NCI-H2171 treated with DMSO at 0.1 percent for 48 hours (cell line): ENCODE measurements around the gene RALGDS.
A peak's percentile ranks its signal among the peaks of the same experiment; 100 is the strongest.
"Not testable (repeated sequence)": the region's sequence is repeated elsewhere in the genome, so short reads cannot be mapped to it uniquely, and the experiment has no call there.

Source experiments
- DNase-seq: peaks from one replicate; lab custom pipeline; 2025; lab: John Stamatoyannopoulos, UW

RALGDS gene

DNA sequence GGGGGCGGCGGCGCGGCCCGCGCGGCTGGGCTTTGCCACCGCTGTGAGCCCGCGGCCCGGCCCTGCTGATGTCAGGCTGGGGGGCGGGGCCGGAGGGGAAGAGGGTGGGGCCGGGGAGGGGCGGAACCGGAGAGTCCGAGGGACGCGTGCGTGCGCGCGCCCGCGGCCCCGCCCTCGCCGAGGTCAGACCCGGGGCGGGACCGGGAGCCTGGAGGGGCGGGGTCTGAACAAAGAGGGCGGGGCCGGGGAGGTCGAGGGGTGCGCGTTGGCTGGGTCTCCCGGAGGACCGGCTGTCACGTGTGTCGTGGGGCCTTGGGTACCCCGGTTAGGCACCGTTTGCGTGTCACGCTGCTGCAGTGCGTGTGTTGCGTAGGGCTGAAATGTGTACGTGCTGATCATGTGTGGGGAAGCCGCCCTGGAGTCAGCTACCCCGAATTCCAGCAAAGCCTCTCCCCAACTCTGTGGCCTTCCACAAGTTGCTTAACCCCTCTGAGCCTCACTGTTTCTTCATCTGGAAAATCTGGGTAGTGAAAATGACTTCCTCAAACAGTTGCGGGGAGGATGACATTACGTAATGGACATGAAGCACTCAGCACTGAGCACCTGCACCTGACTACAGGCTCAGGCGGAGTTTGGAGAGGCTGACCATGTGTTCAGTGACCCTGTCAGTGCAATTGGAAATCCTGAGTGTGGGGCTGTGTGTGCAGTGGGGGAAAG is at the start of gene RALGDS:
TSS of gene RALGDS (minus strand) at position 43 of the 717 bp plus-strand sequence. CDS start 86 bp downstream, outside the sequence.
- DNase-seq, result peak; percentile 86

DNA sequence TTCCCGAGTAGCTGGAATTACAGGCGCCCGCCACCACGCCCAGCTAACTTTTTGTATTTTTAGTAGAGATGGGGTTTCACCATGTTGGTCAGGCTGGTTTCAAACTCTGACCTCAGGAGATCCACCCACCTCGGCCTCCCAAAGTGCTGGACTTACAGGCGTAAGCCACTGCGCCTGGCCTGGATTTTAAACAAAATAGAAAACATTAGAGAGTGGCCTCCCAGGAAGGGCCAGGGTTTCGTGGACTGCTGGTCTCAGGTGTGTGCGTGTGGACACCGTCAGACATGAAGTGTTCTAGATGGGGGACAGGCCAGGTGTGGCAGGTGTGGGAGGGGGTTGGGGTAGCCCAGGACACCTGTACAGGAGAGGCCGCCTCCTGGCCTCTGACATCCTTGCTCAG is 49.7 kb upstream of the RALGDS start:
- no peak for DNase-seq

DNA sequence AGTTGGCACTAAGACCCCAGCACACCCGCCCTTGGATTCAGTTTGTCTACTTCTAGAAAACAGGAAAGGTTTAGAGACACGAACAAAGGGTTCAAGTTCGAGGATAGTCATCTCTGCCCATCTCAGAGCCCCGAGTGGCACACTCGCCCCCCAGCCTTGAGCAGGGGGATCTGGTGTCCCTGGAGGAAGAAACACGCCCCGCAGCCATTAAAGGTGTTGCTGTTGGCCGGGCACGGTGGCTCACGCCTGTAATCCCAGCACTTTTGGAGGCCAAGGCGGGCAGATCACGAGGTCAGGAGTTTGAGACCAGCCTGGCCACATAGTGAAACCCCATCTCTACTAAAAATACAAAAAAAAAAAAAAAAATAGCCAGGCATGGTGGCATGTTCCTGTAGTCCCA is 48.6 kb upstream of the RALGDS start:
- DNase-seq, result not testable (repeated sequence)

DNA sequence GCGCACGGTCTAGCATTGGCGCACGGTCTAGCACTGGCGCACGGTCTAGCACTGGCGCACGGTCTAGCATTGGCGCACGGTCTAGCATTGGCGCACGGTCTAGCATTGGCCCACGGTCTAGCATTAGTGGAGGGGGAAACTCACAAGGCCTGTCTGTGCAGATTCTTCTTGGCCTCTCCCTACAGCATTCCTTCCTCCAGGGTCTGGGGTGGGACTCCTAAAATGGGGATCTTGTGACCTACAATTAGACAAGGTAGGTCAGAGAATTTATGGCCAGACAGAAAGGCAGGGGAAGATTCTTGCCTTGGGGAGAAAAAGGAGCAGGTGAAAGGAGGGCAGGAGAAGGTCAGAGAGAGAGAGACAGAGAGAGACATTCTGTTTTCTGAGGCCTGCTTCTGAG is 48.1 kb upstream of the RALGDS start:
- DNase-seq, result no peak

DNA sequence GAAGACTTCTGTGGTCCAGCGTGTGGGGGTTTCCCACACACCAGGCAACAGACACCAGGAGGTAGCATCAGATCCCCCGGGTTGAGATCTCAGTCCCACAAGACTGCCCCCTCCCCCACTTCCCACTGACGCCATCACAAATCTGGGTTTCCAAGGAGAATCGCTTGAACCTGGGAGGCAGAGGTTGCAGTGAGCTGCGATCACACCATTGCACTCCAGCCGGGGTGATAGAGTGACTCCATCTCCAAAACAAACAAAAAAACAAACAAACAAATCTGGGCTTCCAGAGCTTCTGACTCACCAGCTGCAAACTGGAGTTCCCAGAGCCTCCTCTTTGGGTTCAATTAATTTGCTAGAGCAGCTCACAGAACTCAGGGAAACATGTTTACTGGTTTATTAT is 47.4 kb upstream of the RALGDS start:
- no peak for DNase-seq

DNA sequence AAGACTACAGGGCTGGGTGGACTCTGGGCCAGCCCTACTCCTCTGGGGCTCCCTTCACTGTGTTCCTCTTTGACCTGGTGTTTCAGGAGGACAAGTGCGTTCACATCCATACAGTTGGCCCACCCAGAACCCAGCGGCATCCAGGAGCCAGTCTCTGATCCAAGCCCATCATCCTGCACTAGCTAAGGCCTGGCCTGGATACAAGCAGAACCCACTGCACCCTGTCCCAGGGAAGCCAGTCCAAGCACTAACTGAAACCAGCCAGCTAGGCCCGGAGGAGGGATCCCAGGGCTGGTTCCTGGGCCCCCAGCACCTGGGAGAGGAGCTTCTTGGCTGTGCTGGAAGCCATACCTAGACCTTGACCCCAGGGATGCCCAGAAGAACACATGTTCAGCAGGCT is 46.7 kb upstream of the RALGDS start:
- DNase-seq, result no peak

DNA sequence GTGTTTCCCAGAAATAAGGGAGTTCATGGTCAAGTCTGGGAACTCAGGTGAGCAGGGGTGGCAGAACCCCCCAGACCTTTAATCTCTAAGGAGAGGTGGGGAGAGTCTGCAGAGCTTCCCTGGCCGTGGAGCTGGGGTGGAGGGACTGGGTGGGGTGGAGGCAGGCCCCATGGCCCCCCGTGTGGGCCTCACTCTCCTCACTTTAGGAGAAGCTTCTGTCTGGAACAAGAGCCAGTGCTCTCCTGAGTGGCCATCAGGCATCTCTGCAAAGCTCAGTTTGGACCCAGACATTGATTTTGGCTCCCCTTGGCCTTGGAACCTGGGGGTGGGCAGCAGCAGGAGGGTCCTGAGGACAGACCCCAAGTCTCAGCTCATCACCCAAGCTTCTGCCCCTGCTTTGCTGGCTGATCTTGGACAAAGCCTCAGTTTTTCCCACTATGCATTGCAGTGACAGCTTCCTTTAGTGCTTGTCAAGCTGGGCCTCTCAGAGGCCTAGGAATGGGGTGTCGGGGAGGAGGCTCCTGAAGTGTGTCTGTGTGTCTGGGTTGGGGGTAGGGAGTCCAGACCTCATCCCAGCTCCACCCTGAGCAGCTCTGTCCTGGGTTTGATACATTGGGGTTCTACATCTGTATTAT is 46.2 kb upstream of the RALGDS start:
- no peak for DNase-seq

DNA sequence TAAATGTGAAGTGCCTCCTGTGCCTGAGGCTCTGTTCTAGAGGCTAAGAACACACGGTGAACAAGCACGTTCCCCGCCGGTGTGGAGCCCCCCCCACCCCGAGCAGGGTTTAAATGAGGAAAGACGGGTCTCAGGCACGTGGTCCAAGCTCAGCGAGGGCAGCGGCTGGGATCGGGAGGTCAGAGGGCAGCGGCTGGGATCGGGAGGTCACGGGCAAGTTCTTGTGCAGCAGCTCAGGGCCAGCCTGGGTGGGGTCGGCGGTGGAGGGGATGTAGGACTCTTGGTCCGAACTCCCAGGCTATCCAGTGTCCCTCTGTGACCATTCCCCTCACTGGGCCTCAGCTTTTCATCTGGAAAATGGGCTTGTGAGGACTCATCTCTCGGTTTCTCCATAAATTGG is 45.4 kb upstream of the RALGDS start:
- DNase-seq, result no peak

DNA sequence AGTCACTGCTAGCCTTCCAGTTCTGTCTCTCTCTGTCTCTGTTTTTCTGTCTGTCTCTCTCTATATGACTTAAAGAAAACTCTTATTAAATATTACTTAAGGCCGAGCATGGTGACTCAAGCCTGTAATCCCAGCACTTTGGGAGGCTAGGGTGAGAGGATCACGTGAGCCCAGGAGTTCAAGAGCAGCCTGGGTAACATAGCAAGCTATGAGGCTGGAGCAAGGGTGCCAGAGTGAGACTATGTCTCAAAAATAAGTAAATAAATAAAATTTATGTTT is 44.4 kb upstream of the RALGDS start:
- no peak for DNase-seq

DNA sequence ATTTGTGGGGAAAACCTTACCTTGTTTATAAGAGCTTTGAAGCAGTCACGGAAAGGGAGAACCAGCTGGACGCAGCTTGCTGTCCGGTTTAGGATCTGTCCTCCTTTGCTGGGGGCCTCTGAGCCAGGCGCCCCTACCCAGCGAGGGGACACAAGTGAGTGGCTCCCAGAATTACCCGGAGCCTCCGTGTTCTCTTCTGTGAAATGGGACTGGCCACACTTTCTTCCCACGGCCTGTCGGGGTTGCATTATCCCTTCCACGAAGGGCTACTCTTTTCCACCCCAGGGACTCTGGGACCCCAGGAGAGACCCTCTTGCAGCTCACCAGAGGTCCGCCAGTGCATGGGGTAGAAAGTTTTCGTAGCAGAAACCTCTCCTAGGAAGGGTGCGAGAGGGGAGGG is 43.2 kb upstream of the RALGDS start:
- DNase-seq, result no peak

DNA sequence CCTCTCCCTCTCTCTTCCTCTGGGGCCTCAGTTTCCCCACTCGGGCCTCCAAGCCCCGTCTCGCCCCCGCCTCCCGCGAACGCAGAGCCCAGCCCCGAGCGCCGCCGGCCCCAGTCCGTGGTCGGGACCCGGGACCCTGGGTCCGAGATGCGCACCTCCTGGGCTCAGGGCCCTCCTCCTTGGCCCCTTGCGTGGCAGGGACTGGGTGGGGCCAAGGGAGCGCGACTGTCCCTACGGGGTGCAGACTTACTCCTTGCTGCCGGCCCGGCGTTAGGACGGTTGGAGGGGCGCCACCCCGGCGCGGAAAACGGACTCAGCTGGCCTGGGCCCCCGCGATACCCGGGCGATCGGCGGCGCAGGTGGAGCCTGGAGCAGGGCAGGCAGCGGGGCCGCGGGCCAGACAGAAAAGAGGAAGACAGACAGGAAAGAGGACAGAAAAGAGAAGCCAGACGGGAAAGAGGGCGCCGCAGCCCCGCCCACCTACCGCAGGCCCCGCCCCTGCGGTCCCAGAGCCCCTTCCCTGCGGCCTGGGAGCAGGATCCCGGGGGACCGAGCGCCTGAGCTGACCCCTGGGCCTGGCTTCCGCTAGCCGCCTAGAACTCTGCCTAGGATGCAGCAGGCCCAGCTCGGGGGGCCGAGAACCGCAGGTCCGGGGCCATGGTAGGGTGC is 42.6 kb upstream of the RALGDS start, which contains the start of gene GBGT1:
TSS of gene GBGT1 (minus strand) at position 411 of the 669 bp plus-strand sequence. CDS start 1,502 bp downstream, outside the sequence.
- no peak for DNase-seq

DNA sequence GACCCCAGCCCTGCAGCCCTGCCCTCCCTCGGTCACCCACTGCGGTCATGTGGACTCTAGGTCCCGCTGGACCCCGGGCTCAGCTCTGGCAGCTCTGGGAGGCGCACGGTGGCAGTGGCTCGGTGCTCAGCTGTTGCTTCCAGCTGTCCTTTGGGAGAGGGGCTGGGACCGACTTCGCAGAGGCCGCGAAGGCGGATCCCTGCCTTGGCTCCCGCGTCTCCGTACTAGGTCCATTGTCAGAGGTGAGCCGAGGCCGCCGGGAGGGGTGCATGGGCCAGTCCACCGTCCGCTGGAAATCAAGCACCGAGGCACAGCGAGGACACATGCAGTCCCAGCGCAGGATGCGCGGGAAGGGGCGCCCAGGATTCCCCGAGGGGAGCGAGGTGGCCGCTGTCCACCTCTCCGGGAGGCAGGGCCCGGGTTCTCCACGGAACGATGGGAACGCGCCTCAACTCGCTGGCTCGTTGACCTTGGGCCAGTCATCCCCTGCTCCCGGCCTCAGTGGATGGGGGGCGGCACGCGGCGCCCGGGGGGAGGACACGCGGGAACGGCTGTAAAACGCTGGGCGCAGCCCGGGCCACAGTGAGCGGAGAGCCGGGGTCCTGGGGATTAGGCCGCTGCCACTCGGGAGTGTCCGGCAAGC is 41.9 kb upstream of the RALGDS start:
- no peak for DNase-seq

DNA sequence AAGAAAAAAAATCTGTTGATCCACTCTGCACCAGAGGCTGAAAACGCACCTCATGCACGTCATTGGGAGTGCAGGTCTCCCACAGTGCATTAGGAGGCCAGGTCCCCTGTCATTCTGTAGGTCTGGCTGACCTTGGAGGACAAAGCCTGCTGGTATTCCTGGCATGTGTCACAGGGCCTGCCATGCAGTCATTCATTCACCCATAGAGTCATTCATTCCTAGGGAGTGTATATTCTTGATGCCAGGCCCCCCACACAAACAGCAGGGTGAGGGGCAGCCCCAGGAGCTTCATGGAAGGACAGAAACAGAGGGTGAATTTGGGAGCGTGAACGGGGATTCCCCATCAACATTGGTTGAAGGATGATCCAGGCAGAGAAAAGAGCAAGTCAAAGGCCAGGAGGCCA is 40.5 kb upstream of the RALGDS start:
- DNase-seq, result no peak

DNA sequence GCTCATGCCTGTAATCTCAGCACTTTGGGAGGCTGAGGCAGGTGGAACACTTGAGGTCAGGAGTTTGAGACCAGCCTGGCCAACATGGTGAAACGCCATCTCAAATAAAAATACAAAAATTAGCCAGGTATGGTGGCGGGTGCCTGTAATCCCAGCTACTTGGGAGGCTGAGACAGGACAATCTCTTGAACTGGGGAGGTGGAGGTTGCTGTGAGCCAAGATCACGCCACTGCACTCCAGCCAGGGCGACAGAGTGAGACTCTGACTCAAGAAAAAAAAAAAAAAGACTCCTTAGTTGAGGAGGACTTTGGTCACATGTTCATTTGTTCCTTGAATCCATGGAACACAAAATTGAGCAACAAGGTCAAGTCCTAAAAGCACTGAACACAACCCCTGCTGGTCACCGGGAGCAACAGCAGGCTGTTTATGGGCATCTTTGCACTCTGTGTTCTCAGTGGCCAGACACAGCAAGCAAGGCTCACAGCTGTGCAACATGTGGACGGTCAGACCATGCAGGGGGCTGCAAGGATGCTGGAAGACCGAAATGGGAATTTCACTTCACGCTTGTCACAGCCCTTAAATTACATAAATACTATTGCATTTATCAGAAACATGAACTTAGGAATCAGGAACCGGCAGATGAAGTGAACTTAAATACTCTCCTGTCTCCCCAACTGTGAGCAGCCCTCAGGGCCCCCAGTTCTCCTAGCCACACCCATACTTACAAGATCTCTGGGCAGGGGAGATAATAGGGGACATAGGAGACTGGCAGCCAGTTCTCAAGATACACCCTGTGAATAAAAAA is 39.9 kb upstream of the RALGDS start:
- peak; percentile 38 for DNase-seq

DNA sequence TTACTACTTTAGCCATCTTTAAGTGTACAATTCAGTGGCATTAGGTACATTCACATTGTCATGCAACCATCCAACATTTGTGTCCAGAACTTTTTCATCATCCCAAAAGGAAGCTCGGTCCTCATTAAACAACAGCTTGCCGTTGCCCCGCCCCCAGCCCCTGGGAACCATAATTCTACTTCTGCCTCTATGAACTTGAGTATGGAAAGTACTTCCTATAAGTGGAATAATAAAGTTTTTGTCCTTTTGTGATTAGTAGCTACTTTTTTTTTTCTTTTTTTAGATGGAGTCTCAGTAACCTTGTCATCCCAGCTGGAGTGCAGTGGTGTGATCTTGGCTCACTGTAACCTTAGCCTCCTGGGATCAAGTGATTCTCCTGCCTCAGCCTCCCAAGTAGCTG is 37.7 kb upstream of the RALGDS start:
- DNase-seq, result no peak

DNA sequence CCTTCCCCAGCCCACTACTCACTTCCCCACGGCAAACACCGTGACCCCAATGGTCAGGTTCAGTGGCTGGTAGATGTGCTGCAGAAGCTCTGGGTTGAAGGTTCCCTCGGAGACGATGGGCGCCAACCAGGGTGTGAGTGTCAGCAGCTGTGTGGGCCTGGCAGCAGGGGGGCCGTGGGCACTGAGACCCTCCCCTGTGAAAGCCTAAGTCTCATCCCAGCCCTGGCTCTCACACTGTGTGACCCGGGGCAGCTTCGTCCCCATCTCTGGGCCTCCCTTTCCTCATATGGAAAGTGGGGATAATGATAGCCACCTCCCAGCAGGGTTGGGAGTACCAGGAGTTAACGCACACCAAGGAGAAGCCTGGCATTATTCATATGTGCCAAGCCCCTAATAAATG is 34.1 kb upstream of the RALGDS start:
- no peak for DNase-seq

DNA sequence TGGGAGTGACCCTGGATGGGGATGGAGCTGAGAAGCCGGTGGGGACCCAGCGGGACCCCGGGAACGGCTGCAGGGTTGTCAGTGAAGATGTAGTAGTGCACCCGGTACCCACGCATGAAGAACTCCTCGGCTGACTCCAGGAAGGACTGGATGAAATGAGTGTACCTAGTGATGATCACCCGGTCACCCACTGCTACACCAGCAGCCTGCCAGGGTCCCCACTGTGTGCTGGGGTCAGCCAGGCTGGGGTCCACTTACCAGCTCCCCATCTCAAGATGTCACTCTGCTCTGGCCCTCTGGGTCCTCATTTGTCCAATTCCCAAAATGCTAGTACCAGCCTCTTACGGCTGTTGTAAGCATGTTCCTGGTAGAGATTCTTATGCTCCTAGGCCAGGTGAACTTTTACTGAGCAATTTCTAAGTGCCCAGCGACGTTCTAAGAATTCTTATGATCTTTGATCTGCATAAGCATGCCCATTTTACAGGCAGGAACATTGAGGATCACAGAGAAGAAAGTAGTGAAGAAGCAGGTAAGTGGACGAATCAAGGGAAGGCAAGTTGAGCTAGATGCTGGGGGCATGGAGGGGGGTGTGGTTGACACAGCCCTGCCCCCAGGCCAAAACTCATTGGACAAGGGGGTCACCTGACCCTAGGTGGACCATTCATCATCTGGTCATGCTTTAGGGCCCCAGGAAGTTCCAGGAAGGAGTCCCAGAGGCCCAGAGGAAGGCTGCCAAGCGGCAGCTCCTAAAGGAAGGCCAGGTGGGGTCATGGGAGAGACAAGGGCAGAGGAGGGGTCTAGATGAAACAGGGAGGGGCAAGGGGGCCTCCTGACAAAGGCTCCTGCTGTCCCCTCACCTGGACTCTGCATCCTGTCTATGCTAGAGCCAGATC is 33.3 kb upstream of the RALGDS start:
- no peak for DNase-seq

DNA sequence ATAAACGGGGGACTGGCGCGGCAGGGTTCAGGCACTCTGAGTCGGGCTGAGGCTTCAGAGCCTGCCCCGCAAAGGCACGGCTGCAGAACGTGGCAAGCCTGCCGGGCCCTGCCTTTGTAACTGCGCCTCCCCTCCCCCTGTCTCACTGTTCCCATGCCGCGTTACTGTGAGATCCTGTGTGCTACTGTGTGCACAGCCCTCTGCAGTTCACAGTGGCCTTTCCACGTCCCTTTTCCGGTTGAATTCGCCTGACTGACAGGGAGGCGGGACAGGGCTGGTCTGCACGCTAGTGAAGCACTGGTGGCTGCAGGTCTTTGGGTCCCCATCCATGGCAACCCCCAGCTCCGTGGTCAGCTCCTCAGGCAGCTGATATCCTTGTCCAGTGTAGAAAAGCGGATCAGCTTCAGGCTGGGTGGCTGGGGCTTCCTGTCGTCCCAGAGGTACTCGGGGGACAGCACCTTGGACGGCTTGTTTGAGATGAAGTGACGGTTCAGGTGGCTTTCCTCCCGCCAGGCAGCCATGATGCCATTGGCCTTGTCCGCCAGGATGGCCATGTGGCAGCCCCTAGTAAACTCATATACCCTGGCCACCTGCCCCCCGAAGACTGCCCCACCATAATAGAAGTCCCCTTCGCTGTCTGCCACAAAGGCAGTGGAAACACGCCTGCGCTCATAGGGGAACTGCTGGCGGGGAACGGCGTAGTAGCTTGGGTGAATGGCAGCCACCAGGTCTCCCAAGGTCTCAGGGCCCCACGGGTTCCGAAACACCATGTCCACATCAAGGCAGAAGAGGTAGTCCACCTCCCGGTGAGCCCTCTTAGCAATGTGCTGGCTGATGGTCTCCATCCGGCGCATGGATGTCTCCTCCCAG is 32.4 kb upstream of the RALGDS start:
- no peak for DNase-seq

DNA sequence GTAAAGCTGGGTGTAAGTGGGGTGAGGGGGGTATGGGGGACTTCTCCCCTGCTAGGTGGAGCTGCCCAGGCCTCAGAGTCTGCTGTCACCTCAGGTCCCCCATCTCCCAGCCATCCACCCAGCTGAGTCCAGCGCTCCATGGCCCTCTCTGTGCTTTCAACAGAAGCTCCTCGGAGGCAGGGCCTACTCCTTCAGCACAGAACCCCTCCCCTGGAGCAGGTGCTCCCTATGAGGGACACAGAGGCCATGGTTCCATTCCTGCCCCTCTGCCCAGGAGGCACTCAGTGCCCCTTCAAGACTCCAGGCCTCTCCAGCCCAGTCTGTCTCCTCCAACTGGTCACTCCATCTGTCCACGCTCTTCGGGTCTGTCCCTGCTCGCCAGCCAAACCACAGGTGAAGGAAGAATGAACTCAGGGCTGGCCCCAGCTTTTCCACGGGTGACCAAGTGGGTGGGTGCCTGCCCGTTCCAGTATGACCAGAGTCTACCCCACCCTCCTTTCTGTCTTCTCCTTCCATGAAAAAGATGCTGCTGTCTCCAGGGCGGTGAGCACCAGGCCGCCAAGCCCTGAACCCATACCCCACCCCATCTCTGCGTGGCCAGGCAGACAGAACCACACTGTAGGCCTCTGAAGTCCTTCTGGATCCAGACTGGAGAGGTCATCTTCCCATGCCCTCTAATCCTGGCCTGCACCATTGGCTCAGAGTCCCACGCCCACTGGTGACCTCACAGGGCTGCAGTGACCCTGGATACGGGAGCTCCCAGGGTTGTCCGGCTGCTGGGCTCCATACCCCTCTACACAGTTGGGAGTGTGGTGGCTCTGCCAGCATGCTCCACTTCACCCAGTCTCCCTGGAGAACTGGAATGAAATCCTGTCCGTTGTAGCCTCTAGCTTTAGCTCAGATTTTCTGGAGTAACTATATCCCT is 30.8 kb upstream of the RALGDS start:
- no peak for DNase-seq
